ENCODE measurements around the gene PPBP. TPM values are rescaled to one million over a fixed set of nuclear protein-coding genes. Genes with fewer than 3 reads are reported as not detected.
"Not testable (repeated sequence)": the region's sequence is repeated elsewhere in the genome, so short reads cannot be mapped to it uniquely, and the experiment has no call there.

PPBP gene
- total and polyA plus RNA-seq, 5 donors from 2014 or later: 0.29 to 173 TPM; not detected in 3

DNA sequence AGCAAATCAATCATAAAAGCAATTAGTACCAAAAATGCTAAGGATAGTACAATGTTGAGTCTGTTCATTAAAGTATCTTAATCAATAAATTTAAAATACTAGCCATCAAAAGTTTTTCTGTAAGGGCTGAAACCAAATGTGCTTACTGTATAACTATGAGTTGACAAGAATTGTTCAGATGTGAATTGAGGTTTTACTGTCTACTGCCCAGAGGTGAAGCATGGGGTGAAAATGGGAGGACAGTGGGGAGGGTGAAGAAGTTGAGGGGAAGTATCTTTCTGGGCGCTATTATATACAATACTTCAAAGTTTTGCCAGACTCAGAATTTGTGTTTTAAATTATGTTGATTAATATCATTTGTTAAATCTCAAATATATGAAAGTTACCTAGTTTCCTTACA is 4.1 kb upstream of the PPBP start:
- H3K4me3 Mint-ChIP-seq: no peak overlapping the region
- no peak for DNase-seq
- no peaks in the 10 kb centered on the region for H3K4me1 Mint-ChIP-seq
- no peak for ATAC-seq (ENCODE audit: low read depth in 2 of 2)
- Histone ChIP-seq H3K4me3 (ENCODE audit: low read depth, low read length) (no peak overlapping the region), H3K27me3 (ENCODE audit: control insufficient read depth, insufficient read depth, low read length) (no peaks in the 10 kb centered on the region), H3K27ac (ENCODE audit: insufficient read depth, low read length, poor library complexity, severe bottlenecking) (no peak overlapping the region), H3K36me3 (ENCODE audit: control insufficient read depth, insufficient read depth, low read length) (no peaks in the 10 kb centered on the region), H3K4me1 (ENCODE audit: control insufficient read depth, insufficient read depth, low read length, poor library complexity, severe bottlenecking) (no peaks in the 10 kb centered on the region), H3K9me3 (ENCODE audit: control insufficient read depth in 2 of 2, low read length in 2 of 2) (no peaks in the 10 kb centered on the region)
- no peak overlapping the region for H3K27ac Mint-ChIP-seq
- H3K36me3 Mint-ChIP-seq: no peaks in the 10 kb centered on the region
- H3K27me3 Mint-ChIP-seq: no peaks in the 10 kb centered on the region
- H3K9me3 Mint-ChIP-seq: peaks cover 0 to 4% (median 0%) of the 10 kb centered on the region in 7 donors

DNA sequence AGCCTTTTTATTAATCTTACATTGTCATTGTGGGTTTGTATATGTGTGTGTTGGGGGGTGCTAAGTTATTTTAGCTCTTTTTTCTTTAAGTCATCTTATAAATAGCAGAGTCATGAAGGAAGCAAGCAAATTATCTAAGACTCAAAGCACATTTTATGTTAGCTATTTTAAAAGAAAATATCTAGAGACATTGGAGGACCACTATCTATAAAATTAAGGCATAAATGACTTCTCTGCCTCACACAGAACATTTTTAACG is 3.7 kb upstream of the PPBP start:
- no peaks in the 10 kb centered on the region for H3K27me3 Mint-ChIP-seq
- ATAC-seq (ENCODE audit: low read depth in 2 of 2) (no peak), DNase-seq (no peak)
- H3K4me1 ChIP-seq (ENCODE audit: control insufficient read depth, insufficient read depth, low read length, poor library complexity, severe bottlenecking): no peaks in the 10 kb centered on the region
- no peak overlapping the region for H3K27ac Mint-ChIP-seq
- no peaks in the 10 kb centered on the region for H3K36me3 ChIP-seq (ENCODE audit: control insufficient read depth, insufficient read depth, low read length)
- no peak overlapping the region for H3K4me3 Mint-ChIP-seq
- H3K27ac ChIP-seq (ENCODE audit: insufficient read depth, low read length, poor library complexity, severe bottlenecking): no peak overlapping the region
- H3K27me3 ChIP-seq (ENCODE audit: control insufficient read depth, insufficient read depth, low read length): no peaks in the 10 kb centered on the region
- peaks cover 0 to 4% (median 0%) of the 10 kb centered on the region in 7 donors for H3K9me3 Mint-ChIP-seq
- H3K9me3 ChIP-seq (ENCODE audit: control insufficient read depth in 2 of 2, low read length in 2 of 2): no peaks in the 10 kb centered on the region
- no peaks in the 10 kb centered on the region for H3K36me3 Mint-ChIP-seq
- no peaks in the 10 kb centered on the region for H3K4me1 Mint-ChIP-seq
- no peak overlapping the region for H3K4me3 ChIP-seq (ENCODE audit: low read depth, low read length)

GRCh38 chr4:73990988-73991741 is 3.2 kb upstream of the PPBP start:
- no peaks in the 10 kb centered on the region for H3K36me3 Mint-ChIP-seq
- Histone ChIP-seq H3K4me3 (ENCODE audit: low read depth, low read length) (no peak overlapping the region), H3K9me3 (ENCODE audit: control insufficient read depth in 2 of 2, low read length in 2 of 2) (no peaks in the 10 kb centered on the region), H3K36me3 (ENCODE audit: control insufficient read depth, insufficient read depth, low read length) (no peaks in the 10 kb centered on the region), H3K27me3 (ENCODE audit: control insufficient read depth, insufficient read depth, low read length) (no peaks in the 10 kb centered on the region), H3K4me1 (ENCODE audit: control insufficient read depth, insufficient read depth, low read length, poor library complexity, severe bottlenecking) (no peaks in the 10 kb centered on the region), H3K27ac (ENCODE audit: insufficient read depth, low read length, poor library complexity, severe bottlenecking) (no peak overlapping the region)
- no peaks in the 10 kb centered on the region for H3K27me3 Mint-ChIP-seq
- no peak overlapping the region for H3K4me3 Mint-ChIP-seq
- peaks cover 0 to 4% (median 0%) of the 10 kb centered on the region in 7 donors for H3K9me3 Mint-ChIP-seq
- H3K4me1 Mint-ChIP-seq: no peaks in the 10 kb centered on the region
- DNase-seq (no peak), ATAC-seq (ENCODE audit: low read depth in 2 of 2) (no peak)
- H3K27ac Mint-ChIP-seq: no peak overlapping the region

DNA sequence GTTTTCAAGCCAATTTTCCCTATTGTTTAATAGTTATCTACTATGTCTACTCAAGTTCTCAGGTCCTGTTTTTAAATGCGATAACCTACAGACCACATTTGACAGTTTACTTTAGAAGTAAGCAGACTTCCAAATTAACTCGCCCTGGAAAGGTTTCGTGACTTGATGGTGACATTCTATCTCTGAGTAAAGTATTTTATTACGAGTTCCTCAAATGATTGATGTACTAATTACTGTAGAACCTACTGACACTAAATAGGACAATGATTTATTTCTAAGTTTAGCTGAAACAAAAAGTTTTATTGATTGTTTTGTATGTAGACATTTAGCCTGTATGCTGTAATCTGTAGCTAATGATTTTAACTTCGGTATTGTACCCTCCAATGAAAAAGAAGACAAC is 1.9 kb upstream of the PPBP start:
- DNase-seq (no peak), ATAC-seq (ENCODE audit: low read depth in 2 of 2) (no peak)
- Mint-ChIP-seq H3K4me1 (no peaks in the 10 kb centered on the region), H3K27me3 (no peaks in the 10 kb centered on the region), H3K9me3 (peaks cover 0 to 4% (median 0%) of the 10 kb centered on the region in 7 donors), H3K4me3 (no peak overlapping the region), H3K36me3 (no peaks in the 10 kb centered on the region), H3K27ac (no peak overlapping the region)
- Histone ChIP-seq H3K4me1 (ENCODE audit: control insufficient read depth, insufficient read depth, low read length, poor library complexity, severe bottlenecking) (no peaks in the 10 kb centered on the region), H3K4me3 (ENCODE audit: low read depth, low read length) (no peak overlapping the region), H3K27ac (ENCODE audit: insufficient read depth, low read length, poor library complexity, severe bottlenecking) (no peak overlapping the region), H3K9me3 (ENCODE audit: control insufficient read depth in 2 of 2, low read length in 2 of 2) (no peaks in the 10 kb centered on the region), H3K27me3 (ENCODE audit: control insufficient read depth, insufficient read depth, low read length) (no peaks in the 10 kb centered on the region), H3K36me3 (ENCODE audit: control insufficient read depth, insufficient read depth, low read length) (no peaks in the 10 kb centered on the region)

DNA sequence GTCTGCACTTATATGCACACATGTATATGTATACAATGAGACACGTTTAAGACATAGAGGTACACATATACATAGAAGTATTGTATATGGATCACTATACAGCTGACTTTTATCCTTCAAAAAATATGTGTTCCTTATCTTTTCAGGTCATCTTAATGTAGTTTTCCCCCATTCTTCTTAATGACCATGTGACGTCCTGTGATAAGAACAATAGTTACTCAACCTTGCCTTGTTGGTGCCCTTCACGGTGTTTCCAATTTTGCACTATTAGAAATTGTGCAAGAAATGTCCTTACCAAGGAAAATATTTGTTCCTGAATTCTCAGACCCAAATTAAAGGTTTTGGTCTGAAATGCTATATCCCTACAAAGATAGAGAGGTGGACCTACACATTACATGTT is 1.0 kb upstream of the PPBP start:
- H3K27ac ChIP-seq (ENCODE audit: insufficient read depth, low read length, poor library complexity, severe bottlenecking): no peak overlapping the region
- no peak for DNase-seq
- ATAC-seq (ENCODE audit: low read depth in 2 of 2): no peak
- H3K4me3 ChIP-seq (ENCODE audit: low read depth, low read length): no peak overlapping the region
- H3K9me3 ChIP-seq (ENCODE audit: control insufficient read depth in 2 of 2, low read length in 2 of 2): no peaks in the 10 kb centered on the region
- H3K27me3 ChIP-seq (ENCODE audit: control insufficient read depth, insufficient read depth, low read length): no peaks in the 10 kb centered on the region
- H3K27ac Mint-ChIP-seq: no peak overlapping the region
- no peaks in the 10 kb centered on the region for H3K36me3 ChIP-seq (ENCODE audit: control insufficient read depth, insufficient read depth, low read length)
- no peaks in the 10 kb centered on the region for H3K4me1 ChIP-seq (ENCODE audit: control insufficient read depth, insufficient read depth, low read length, poor library complexity, severe bottlenecking)
- no peaks in the 10 kb centered on the region for H3K27me3 Mint-ChIP-seq
- peaks cover 0 to 4% (median 0%) of the 10 kb centered on the region in 7 donors for H3K9me3 Mint-ChIP-seq
- H3K4me1 Mint-ChIP-seq: no peaks in the 10 kb centered on the region
- H3K36me3 Mint-ChIP-seq: no peaks in the 10 kb centered on the region
- no peak overlapping the region for H3K4me3 Mint-ChIP-seq

GRCh38 chr4:73985528-73985852 is 2.5 kb downstream of the PPBP start:
- Histone ChIP-seq H3K9me3 (ENCODE audit: control insufficient read depth in 2 of 2, low read length in 2 of 2) (no peaks in the 10 kb centered on the region), H3K27ac (ENCODE audit: insufficient read depth, low read length, poor library complexity, severe bottlenecking) (no peak overlapping the region), H3K4me1 (ENCODE audit: control insufficient read depth, insufficient read depth, low read length, poor library complexity, severe bottlenecking) (no peaks in the 10 kb centered on the region), H3K27me3 (ENCODE audit: control insufficient read depth, insufficient read depth, low read length) (no peaks in the 10 kb centered on the region), H3K36me3 (ENCODE audit: control insufficient read depth, insufficient read depth, low read length) (no peaks in the 10 kb centered on the region), H3K4me3 (ENCODE audit: low read depth, low read length) (no peak overlapping the region)
- Mint-ChIP-seq H3K27ac (no peak overlapping the region), H3K9me3 (peaks cover 0 to 4% (median 0%) of the 10 kb centered on the region in 7 donors), H3K27me3 (no peaks in the 10 kb centered on the region), H3K4me3 (no peak overlapping the region), H3K4me1 (no peaks in the 10 kb centered on the region), H3K36me3 (no peaks in the 10 kb centered on the region)
- DNase-seq: no peak
- no peak for ATAC-seq (ENCODE audit: low read depth in 2 of 2)

GRCh38 chr4:73984736-73985527 is 3.1 kb downstream of the PPBP start:
- Mint-ChIP-seq H3K27me3 (no peaks in the 10 kb centered on the region), H3K4me3 (no peak overlapping the region), H3K4me1 (no peaks in the 10 kb centered on the region), H3K27ac (no peak overlapping the region), H3K36me3 (no peaks in the 10 kb centered on the region), H3K9me3 (peaks cover 0 to 4% (median 0%) of the 10 kb centered on the region in 7 donors)
- Histone ChIP-seq H3K9me3 (ENCODE audit: control insufficient read depth in 2 of 2, low read length in 2 of 2) (no peaks in the 10 kb centered on the region), H3K4me3 (ENCODE audit: low read depth, low read length) (no peak overlapping the region), H3K4me1 (ENCODE audit: control insufficient read depth, insufficient read depth, low read length, poor library complexity, severe bottlenecking) (no peaks in the 10 kb centered on the region), H3K27ac (ENCODE audit: insufficient read depth, low read length, poor library complexity, severe bottlenecking) (no peak overlapping the region), H3K36me3 (ENCODE audit: control insufficient read depth, insufficient read depth, low read length) (no peaks in the 10 kb centered on the region), H3K27me3 (ENCODE audit: control insufficient read depth, insufficient read depth, low read length) (no peaks in the 10 kb centered on the region)
- no peak for ATAC-seq (ENCODE audit: low read depth in 2 of 2)
- DNase-seq: no peak

- not testable (repeated sequence) for H3K4me3 ChIP-seq (ENCODE audit: low read depth, low read length); DNase-seq; H3K27me3 Mint-ChIP-seq; H3K9me3 Mint-ChIP-seq; H3K4me1 ChIP-seq (ENCODE audit: control insufficient read depth, insufficient read depth, low read length, poor library complexity, severe bottlenecking); H3K27ac Mint-ChIP-seq; H3K27ac ChIP-seq (ENCODE audit: insufficient read depth, low read length, poor library complexity, severe bottlenecking); H3K36me3 ChIP-seq (ENCODE audit: control insufficient read depth, insufficient read depth, low read length); H3K9me3 ChIP-seq (ENCODE audit: control insufficient read depth in 2 of 2, low read length in 2 of 2); ATAC-seq (ENCODE audit: low read depth in 2 of 2); H3K27me3 ChIP-seq (ENCODE audit: control insufficient read depth, insufficient read depth, low read length); H3K4me1 Mint-ChIP-seq; H3K36me3 Mint-ChIP-seq; H3K4me3 Mint-ChIP-seq
Measured at GRCh38 chr4:73981175-73981574, 6.8 kb downstream of the PPBP start.

All from CD4-positive, CD25-positive, alpha-beta regulatory T cell (primary cell).